Activated CD8-positive, alpha-beta memory T cell treated with anti-CD3 and anti-CD28 coated beads, Interleukin-2, amount 50 U/mL, for 1 hour (primary cell): ENCODE data around the gene IL4.

Source experiments
- DNase-seq: peaks from one replicate; pipeline ENCODE4 v3.0.0-alpha.2; 2020; ENCODE audit errors: extremely low read depth

Gene IL4

GRCh38 chr5:132695956-132696355, 22.2 kb downstream of the IL4 start:
- DNase-seq, result no peak

- no peak for DNase-seq
Measured at GRCh38 chr5:132704875-132705274, 31.1 kb downstream of the IL4 start.

GRCh38 chr5:132708645-132709044, 34.9 kb downstream of the IL4 start:
- no peak for DNase-seq

GRCh38 chr5:132714456-132715307, 40.9 kb downstream of the IL4 start:
- DNase-seq, result no peak

GRCh38 chr5:132718544-132719312, 44.9 kb downstream of the IL4 start:
- DNase-seq, result no peak

GRCh38 chr5:132725745-132726144, 52.0 kb downstream of the IL4 start:
- DNase-seq, result no peak

- no peak for DNase-seq
Measured at GRCh38 chr5:132729896-132730295, 56.1 kb downstream of the IL4 start.
